IMR-90 (cell line): ENCODE results near the gene RDH13.

ENCODE experiments used
- CEBPB ChIP-seq: IDR thresholded peaks from 2 replicates; pipeline ENCODE4 v1.6.1; 2012; ENCODE audit warnings: low read depth, low read length, improper control_type of control experiment
- MAFK ChIP-seq: IDR thresholded peaks from 2 replicates; pipeline ENCODE4 v1.6.1; 2012; ENCODE audit warnings: low read depth, low read length, improper control_type of control experiment
- MAZ ChIP-seq: IDR thresholded peaks from 2 replicates; pipeline ENCODE4 v1.6.1; 2012; ENCODE audit warnings: low read depth, mild to moderate bottlenecking, low read length, improper control_type of control experiment, moderate library complexity, borderline replicate concordance
- NFE2L2 ChIP-seq: fragments of 150-350 bp; IDR thresholded peaks from 2 replicates; pipeline ENCODE4 v1.6.1; 2016; ENCODE audit warnings: low read depth, mild to moderate bottlenecking, low read length
- POLR2A ChIP-seq: IDR thresholded peaks from 2 replicates; pipeline ENCODE4 v1.6.1; 2012; ENCODE audit warnings: mild to moderate bottlenecking, low read depth, low read length
- RAD21 ChIP-seq: IDR thresholded peaks from 2 replicates; pipeline ENCODE4 v1.6.1; 2012; ENCODE audit warnings: low read length, improper control_type of control experiment
- SMC3 ChIP-seq: fragments of 150-350 bp; IDR thresholded peaks from 2 replicates; pipeline ENCODE4 v1.6.1; 2016; ENCODE audit warnings: low read depth, mild to moderate bottlenecking, antibody characterized with exemption, low read length, moderate library complexity
- TF ChIP-seq, protein P1 (sequence below): conservative IDR thresholded peaks from 2 replicates; pipeline ENCODE4 v1.5.1; 2012; ENCODE audit warnings: mild to moderate bottlenecking, low read depth, low read length, improper control_type of control experiment
- TF ChIP-seq, protein P2 (sequence below): fragments of 150-350 bp; IDR thresholded peaks from 2 replicates; pipeline ENCODE4 v1.6.1; 2016; ENCODE audit warnings: low read depth, mild to moderate bottlenecking, low read length, moderate library complexity, borderline replicate concordance
- TF ChIP-seq, protein P3 (sequence below): fragments of 150-350 bp; IDR thresholded peaks from 2 replicates; pipeline ENCODE4 v1.6.1; 2017; ENCODE audit warnings: mild to moderate bottlenecking, antibody characterized with exemption, low read length, low read depth

DNA sequence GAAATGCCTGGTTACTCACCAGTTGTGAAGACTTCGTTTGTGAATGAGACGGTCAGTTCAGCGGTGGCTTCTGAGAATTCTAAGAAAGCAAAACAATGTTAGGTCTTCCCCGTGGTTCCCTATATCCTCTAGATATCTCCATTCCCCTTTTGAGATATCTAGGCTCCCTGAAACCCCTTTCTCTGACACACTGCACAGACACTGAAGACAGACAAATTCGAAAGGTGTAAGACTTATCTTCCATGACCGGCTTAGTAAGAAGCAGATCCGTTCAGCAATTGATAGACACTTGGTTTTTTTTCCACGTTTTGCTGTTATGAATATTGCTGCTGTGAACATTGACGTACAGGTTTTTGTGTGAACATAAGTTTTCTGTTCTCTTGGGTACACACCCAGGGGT is 44.3 kb downstream of the RDH13 start:
- TF ChIP-seq, protein P1, sequence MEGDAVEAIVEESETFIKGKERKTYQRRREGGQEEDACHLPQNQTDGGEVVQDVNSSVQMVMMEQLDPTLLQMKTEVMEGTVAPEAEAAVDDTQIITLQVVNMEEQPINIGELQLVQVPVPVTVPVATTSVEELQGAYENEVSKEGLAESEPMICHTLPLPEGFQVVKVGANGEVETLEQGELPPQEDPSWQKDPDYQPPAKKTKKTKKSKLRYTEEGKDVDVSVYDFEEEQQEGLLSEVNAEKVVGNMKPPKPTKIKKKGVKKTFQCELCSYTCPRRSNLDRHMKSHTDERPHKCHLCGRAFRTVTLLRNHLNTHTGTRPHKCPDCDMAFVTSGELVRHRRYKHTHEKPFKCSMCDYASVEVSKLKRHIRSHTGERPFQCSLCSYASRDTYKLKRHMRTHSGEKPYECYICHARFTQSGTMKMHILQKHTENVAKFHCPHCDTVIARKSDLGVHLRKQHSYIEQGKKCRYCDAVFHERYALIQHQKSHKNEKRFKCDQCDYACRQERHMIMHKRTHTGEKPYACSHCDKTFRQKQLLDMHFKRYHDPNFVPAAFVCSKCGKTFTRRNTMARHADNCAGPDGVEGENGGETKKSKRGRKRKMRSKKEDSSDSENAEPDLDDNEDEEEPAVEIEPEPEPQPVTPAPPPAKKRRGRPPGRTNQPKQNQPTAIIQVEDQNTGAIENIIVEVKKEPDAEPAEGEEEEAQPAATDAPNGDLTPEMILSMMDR, result no peak
- TF ChIP-seq RAD21, result no peak
- TF ChIP-seq POLR2A, result no peak
- TF ChIP-seq, protein P2, sequence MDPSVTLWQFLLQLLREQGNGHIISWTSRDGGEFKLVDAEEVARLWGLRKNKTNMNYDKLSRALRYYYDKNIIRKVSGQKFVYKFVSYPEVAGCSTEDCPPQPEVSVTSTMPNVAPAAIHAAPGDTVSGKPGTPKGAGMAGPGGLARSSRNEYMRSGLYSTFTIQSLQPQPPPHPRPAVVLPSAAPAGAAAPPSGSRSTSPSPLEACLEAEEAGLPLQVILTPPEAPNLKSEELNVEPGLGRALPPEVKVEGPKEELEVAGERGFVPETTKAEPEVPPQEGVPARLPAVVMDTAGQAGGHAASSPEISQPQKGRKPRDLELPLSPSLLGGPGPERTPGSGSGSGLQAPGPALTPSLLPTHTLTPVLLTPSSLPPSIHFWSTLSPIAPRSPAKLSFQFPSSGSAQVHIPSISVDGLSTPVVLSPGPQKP, result no peak
- no peak for TF ChIP-seq MAFK
- TF ChIP-seq SMC3, result no peak
- TF ChIP-seq MAZ, result no peak
- TF ChIP-seq NFE2L2, result no peak
- no peak for TF ChIP-seq CEBPB
- TF ChIP-seq, protein P3, sequence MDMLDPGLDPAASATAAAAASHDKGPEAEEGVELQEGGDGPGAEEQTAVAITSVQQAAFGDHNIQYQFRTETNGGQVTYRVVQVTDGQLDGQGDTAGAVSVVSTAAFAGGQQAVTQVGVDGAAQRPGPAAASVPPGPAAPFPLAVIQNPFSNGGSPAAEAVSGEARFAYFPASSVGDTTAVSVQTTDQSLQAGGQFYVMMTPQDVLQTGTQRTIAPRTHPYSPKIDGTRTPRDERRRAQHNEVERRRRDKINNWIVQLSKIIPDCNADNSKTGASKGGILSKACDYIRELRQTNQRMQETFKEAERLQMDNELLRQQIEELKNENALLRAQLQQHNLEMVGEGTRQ, result no peak
